Osteoblast (primary cell): ENCODE results near the gene PIBF1. TPM values are rescaled to one million over a fixed set of nuclear protein-coding genes. Genes with fewer than 3 reads are reported as not detected.
"Not testable (repeated sequence)": the region's sequence is repeated elsewhere in the genome, so short reads cannot be mapped to it uniquely, and the experiment has no call there.

Experiments used
- DNase-seq: peaks from one replicate; pipeline ENCODE4 v3.0.0; 2011; ENCODE audit warnings: low spot score, mixed read lengths; ENCODE audit not compliant: insufficient read length; ENCODE audit errors: missing footprints
- H2AFZ ChIP-seq: 2 replicates; pipeline ENCODE4 v1.6.0; 2011; ENCODE audit warnings: mild to moderate bottlenecking, low read length
- H3K27ac ChIP-seq: 2 replicates; pipeline ENCODE4 v1.5.1; 2011; ENCODE audit warnings: mild to moderate bottlenecking, low read depth, low read length, moderate library complexity
- H3K27me3 ChIP-seq: 2 replicates; pipeline ENCODE4 v1.6.0; 2012; ENCODE audit warnings: mild to moderate bottlenecking, control low read depth, inconsistent platforms, low read length, moderate library complexity; ENCODE audit not compliant: insufficient read depth
- H3K36me3 ChIP-seq: 2 replicates; pipeline ENCODE4 v1.5.1; 2011; ENCODE audit warnings: mild to moderate bottlenecking, low read length, control low read depth, moderate library complexity; ENCODE audit not compliant: insufficient read depth
- H3K4me1 ChIP-seq: 2 replicates; pipeline ENCODE4 v1.5.1; 2011; ENCODE audit warnings: mild to moderate bottlenecking, low read length, control low read depth, moderate library complexity; ENCODE audit not compliant: insufficient read depth
- H3K4me2 ChIP-seq: 2 replicates; pipeline ENCODE4 v1.6.0; 2011; ENCODE audit warnings: mild to moderate bottlenecking, low read length; ENCODE audit not compliant: insufficient read depth
- H3K4me3 ChIP-seq: fragments of 200-600 bp; sonication (generic); 3 replicates; pipeline ENCODE4 v1.5.1; 2012; ENCODE audit warnings: mild to moderate bottlenecking, low read length, inconsistent platforms; ENCODE audit not compliant: insufficient read depth
- H3K79me2 ChIP-seq: 2 replicates; pipeline ENCODE4 v1.6.0; 2012; ENCODE audit warnings: mild to moderate bottlenecking, low read length, control low read depth, inconsistent platforms; ENCODE audit not compliant: insufficient read depth
- H3K9me3 ChIP-seq: 2 replicates; pipeline ENCODE4 v1.5.1; 2011; ENCODE audit warnings: low read depth, low read length, control low read depth
- H4K20me1 ChIP-seq: 2 replicates; pipeline ENCODE4 v1.6.0; 2012; ENCODE audit warnings: mild to moderate bottlenecking, low read length, control low read depth; ENCODE audit not compliant: insufficient read depth
- total RNA-seq: library from RNA; depleted of rRNA; stranded (reverse); fragments of >200 nt; gene quantifications from 2 replicates; pipeline ENCODE4 v1.2.3, GENCODE V29; 2012
- TF ChIP-seq, protein P1 (sequence below): IDR thresholded peaks from 2 replicates; pipeline ENCODE4 v1.5.1; 2011; ENCODE audit warnings: mild to moderate bottlenecking, low read depth, low read length, moderate library complexity; ENCODE audit errors: extremely low read depth

The PIBF1 gene
- total RNA-seq, 1 donor, result 19.9 TPM

DNA sequence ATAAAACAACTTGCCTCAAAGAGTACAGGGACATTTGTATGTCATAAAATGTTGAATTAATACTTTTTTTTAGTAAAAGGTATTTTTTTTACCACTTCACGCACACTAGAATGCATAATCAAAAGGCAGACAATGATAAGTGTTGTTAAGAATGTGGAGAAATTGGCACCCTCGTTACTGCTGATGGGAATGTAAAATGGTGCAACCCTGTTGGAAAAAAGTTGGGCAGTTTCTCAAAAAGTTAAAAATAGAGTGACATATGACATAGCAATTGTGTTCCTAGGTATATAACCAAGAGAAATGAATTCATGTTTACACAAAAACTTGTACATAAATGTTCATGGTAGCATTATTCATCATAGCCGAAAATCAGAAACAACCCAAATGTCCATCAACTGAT, 109.5 kb downstream of the PIBF1 start:
- H4K20me1 ChIP-seq, result no peaks in the 10 kb centered on the region
- no peaks in the 10 kb centered on the region for H3K79me2 ChIP-seq
- H3K4me2 ChIP-seq, result no peak overlapping the region
- H3K9me3 ChIP-seq, result no peaks in the 10 kb centered on the region
- H3K4me3 ChIP-seq, result no peak overlapping the region
- TF ChIP-seq, protein P1, sequence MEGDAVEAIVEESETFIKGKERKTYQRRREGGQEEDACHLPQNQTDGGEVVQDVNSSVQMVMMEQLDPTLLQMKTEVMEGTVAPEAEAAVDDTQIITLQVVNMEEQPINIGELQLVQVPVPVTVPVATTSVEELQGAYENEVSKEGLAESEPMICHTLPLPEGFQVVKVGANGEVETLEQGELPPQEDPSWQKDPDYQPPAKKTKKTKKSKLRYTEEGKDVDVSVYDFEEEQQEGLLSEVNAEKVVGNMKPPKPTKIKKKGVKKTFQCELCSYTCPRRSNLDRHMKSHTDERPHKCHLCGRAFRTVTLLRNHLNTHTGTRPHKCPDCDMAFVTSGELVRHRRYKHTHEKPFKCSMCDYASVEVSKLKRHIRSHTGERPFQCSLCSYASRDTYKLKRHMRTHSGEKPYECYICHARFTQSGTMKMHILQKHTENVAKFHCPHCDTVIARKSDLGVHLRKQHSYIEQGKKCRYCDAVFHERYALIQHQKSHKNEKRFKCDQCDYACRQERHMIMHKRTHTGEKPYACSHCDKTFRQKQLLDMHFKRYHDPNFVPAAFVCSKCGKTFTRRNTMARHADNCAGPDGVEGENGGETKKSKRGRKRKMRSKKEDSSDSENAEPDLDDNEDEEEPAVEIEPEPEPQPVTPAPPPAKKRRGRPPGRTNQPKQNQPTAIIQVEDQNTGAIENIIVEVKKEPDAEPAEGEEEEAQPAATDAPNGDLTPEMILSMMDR, result no peak
- no peaks in the 10 kb centered on the region for H3K27me3 ChIP-seq
- no peak overlapping the region for H2AFZ ChIP-seq
- H3K36me3 ChIP-seq, result peaks cover 7% of the 10 kb centered on the region
- DNase-seq, result no peak
- H3K27ac ChIP-seq, result no peak overlapping the region
- peaks cover 3% of the 10 kb centered on the region for H3K4me1 ChIP-seq

DNA sequence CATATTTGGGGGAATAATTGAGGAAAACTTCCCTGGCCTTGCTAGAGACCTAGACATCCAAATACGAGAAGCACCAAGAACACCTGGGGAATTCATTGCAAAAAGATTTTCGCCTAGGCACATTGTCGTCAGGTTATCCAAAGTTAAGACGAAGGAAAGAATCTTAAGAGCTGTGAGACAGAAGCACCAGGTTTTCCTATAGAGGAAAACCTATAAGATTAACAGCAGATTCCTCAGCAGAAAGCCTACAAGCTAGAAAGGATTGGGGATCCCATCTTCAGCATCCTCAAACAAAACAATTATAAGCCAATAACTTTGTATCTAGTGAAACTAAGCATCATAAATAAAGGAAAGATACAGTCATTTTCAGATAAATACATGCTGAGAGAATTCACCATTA, 114.9 kb downstream of the PIBF1 start:
- Histone ChIP-seq H3K79me2 (no peaks in the 10 kb centered on the region), H3K36me3 (peaks cover 7% of the 10 kb centered on the region), H3K27me3 (no peaks in the 10 kb centered on the region), H3K27ac (no peak overlapping the region), H3K9me3 (no peaks in the 10 kb centered on the region), H3K4me1 (peaks cover 3% of the 10 kb centered on the region), H3K4me2 (no peak overlapping the region), H3K4me3 (no peak overlapping the region), H4K20me1 (no peaks in the 10 kb centered on the region), H2AFZ (no peak overlapping the region)
- no peak for DNase-seq
- TF ChIP-seq, protein P1, result no peak

DNA sequence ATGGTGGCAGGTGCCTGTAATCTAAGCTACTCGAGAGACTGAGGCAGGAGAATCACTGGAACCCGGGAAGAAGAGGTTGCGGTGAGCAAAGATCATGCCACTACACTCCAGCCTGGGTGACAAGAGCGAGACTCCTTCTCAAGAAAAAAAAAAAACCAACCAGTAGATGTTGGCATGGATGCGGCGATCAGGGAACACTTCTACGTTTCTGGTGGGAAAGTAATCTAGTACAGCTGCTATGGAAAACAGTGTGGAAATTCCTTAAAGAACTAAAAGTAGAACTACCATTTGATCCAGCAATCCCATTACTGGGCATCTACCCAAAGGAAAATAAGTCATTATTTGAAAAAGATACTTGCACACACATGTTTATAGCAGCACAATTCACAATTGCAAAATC, 119.6 kb downstream of the PIBF1 start:
- not testable (repeated sequence) for H3K27ac ChIP-seq, H4K20me1 ChIP-seq, H2AFZ ChIP-seq, DNase-seq, H3K27me3 ChIP-seq, H3K79me2 ChIP-seq, H3K9me3 ChIP-seq, H3K4me3 ChIP-seq, H3K4me2 ChIP-seq, H3K4me1 ChIP-seq, H3K36me3 ChIP-seq

DNA sequence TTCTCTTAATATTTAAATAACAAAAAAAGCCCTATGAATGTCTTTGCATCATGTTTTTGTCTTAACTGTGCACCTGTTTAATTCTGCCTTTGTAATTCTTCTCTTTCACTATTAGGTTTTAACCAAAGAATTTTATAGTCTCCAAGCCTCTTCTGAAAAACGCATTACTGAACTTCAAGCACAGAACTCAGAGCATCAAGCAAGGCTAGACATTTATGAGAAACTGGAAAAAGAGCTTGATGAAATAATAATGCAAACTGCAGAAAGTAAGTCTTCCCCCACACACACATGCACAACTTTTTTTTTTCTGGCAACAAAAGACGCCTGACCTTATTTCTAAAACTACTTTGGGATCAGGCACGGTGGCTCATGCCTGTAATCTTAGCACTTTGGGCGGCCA, 126.5 kb downstream of the PIBF1 start:
- no peaks in the 10 kb centered on the region for H3K9me3 ChIP-seq
- H2AFZ ChIP-seq, result no peak overlapping the region
- H3K4me2 ChIP-seq, result no peak overlapping the region
- no peak overlapping the region for H3K4me3 ChIP-seq
- H4K20me1 ChIP-seq, result no peaks in the 10 kb centered on the region
- H3K27me3 ChIP-seq, result no peaks in the 10 kb centered on the region
- no peaks in the 10 kb centered on the region for H3K79me2 ChIP-seq
- peaks cover 4% of the 10 kb centered on the region for H3K36me3 ChIP-seq
- H3K4me1 ChIP-seq, result no peaks in the 10 kb centered on the region
- TF ChIP-seq, protein P1, result no peak
- DNase-seq, result no peak
- no peak overlapping the region for H3K27ac ChIP-seq
